NT2/D1 (cell line): ENCODE results near the gene NTRK2.

Source experiments
- YY1 ChIP-seq: IDR thresholded peaks from 2 replicates; pipeline ENCODE4 v1.6.1; 2011; ENCODE audit not compliant: insufficient read length, insufficient read depth
- ZNF274 ChIP-seq: IDR thresholded peaks from 2 replicates; pipeline ENCODE4 v1.6.1; 2011; ENCODE audit warnings: mild to moderate bottlenecking, low read depth, low read length

GRCh38 chr9:84875193-84875592 lies 205.7 kb downstream of the NTRK2 start:
- no peak for TF ChIP-seq ZNF274
- TF ChIP-seq YY1: no peak
